B cell (primary cell): ENCODE measurements around the gene RASGRP4. TPM values are rescaled to one million over a fixed set of nuclear protein-coding genes. Genes with fewer than 3 reads are reported as not detected.
A peak's percentile ranks its signal among the peaks of the same experiment; 100 is the strongest.

Experiments
- ATAC-seq: fragments of 200-7000 bp; cut with Tn5 transposase; one replicate; pipeline ENCODE4 v1.10.0; 2021; ENCODE audit warnings: low read depth, mild to moderate bottlenecking, moderate number of reproducible peaks, moderate library complexity
- CTCF ChIA-PET: fragments of 350-600 bp; sonication (Branson Sonifier 250); formaldehyde crosslinking; loops from one replicate; lab custom pipeline; 2021; ENCODE audit warnings: antibody characterized with exemption, inconsistent platforms; lab: Charles Lee
- POLR2A ChIA-PET: fragments of 350-600 bp; sonication (Branson Sonifier 250); formaldehyde crosslinking; loops from one replicate; lab custom pipeline; 2021; ENCODE audit warnings: antibody characterized with exemption; lab: Charles Lee
- DNase-seq: peaks from one replicate; pipeline ENCODE4 v3.0.0; 2013
- H2AFZ ChIP-seq: 2 replicates; pipeline ENCODE4 v1.6.1; 2012; ENCODE audit warnings: mild to moderate bottlenecking, low read depth, low read length; ENCODE audit not compliant: insufficient read depth, poor library complexity, severe bottlenecking
- H3K27ac ChIP-seq, 2 donors: 1 replicate in 1 of 2; 2 replicates in 1 of 2; pipeline ENCODE4 v1.5.1; 2012 to 2013; ENCODE audit warnings: low read length in 2 of 2, mild to moderate bottlenecking in 2 of 2, moderate library complexity in 1 of 2
- H3K27me3 ChIP-seq, 4 experiments: fragments of 200-600 bp in 1 of 4; sonication (generic) in 1 of 4; replicated peaks in 1 of 4; 1 replicate in 2 of 4; 2 replicates in 2 of 4; pipeline versions ENCODE4 v1.6.1 to v1.7.0; 2013 to 2016; ENCODE audit warnings: low read length in 3 of 4, mild to moderate bottlenecking in 2 of 4, mixed read lengths in 1 of 4, moderate library complexity in 1 of 4; ENCODE audit not compliant: insufficient read depth in 4 of 4, control insufficient read depth in 3 of 4; ENCODE audit errors: control extremely low read depth in 1 of 4
- H3K36me3 ChIP-seq, 2 experiments: replicated peaks in 1 of 2; 1 replicate in 1 of 2; 2 replicates in 1 of 2; pipeline versions ENCODE4 v1.6.1 to v1.7.1; 2013; ENCODE audit warnings: low read length in 1 of 2; ENCODE audit not compliant: insufficient read depth in 2 of 2, control insufficient read depth in 1 of 2; ENCODE audit errors: control extremely low read depth in 1 of 2, extremely low read depth in 1 of 2
- H3K4me1 ChIP-seq, 2 donors: fragments of 200-600 bp in 1 of 2; sonication (generic) in 1 of 2; 1 replicate in 1 of 2; 2 replicates in 1 of 2; pipeline versions ENCODE4 v1.5.1 to v1.6.1; 2013 to 2017; ENCODE audit warnings: low read length in 2 of 2; ENCODE audit not compliant: control insufficient read depth in 2 of 2, insufficient read depth in 2 of 2
- H3K4me2 ChIP-seq: replicated peaks from 2 replicates; pipeline ENCODE3; 2012; ENCODE audit warnings: mild to moderate bottlenecking, low read depth, low read length; ENCODE audit not compliant: poor library complexity, severe bottlenecking
- H3K4me3 ChIP-seq, 5 experiments: fragments of 200-600 bp in 1 of 5; sonication (generic) in 1 of 5; 1 replicate in 3 of 5; 2 replicates in 2 of 5; pipeline versions ENCODE4 v1.5.1 to v1.7.0; 2011 to 2016; ENCODE audit warnings: low read length in 4 of 5, mild to moderate bottlenecking in 4 of 5, low read depth in 2 of 5, control low read depth in 1 of 5, moderate library complexity in 1 of 5; ENCODE audit not compliant: insufficient read depth in 1 of 5; ENCODE audit errors: control extremely low read depth in 1 of 5, extremely low read depth in 1 of 5
- H3K79me2 ChIP-seq: fragments of 200-600 bp; sonication (generic); one replicate; pipeline ENCODE4 v1.6.0; 2016; ENCODE audit warnings: low read length; ENCODE audit not compliant: control insufficient read depth, insufficient read depth
- H3K9ac ChIP-seq: fragments of 200-600 bp; sonication (generic); 2 replicates; pipeline ENCODE4 v1.6.1; 2017; ENCODE audit warnings: mild to moderate bottlenecking, low read length, moderate library complexity
- H3K9me3 ChIP-seq, 3 donors: one replicate each; pipeline versions ENCODE4 v1.6.1 to v1.7.1; 2013; ENCODE audit warnings: low read length in 2 of 3; ENCODE audit not compliant: control insufficient read depth in 2 of 3, insufficient read depth in 1 of 3; ENCODE audit errors: control extremely low read depth in 1 of 3
- H4K20me1 ChIP-seq: 2 replicates; pipeline ENCODE4 v1.6.0; 2012; ENCODE audit warnings: mild to moderate bottlenecking, low read length; ENCODE audit not compliant: insufficient read depth, control insufficient read depth, poor library complexity, severe bottlenecking
- H3K27ac Mint-ChIP-seq: one replicate; pipeline ENCODE4 v1.8.0; 2021; ENCODE audit warnings: mixed read lengths
- H3K27me3 Mint-ChIP-seq: one replicate; pipeline ENCODE4 v1.8.0; 2021; ENCODE audit warnings: mixed read lengths
- H3K4me1 Mint-ChIP-seq: one replicate; pipeline ENCODE4 v1.8.0; 2021; ENCODE audit warnings: mixed read lengths
- H3K4me3 Mint-ChIP-seq: one replicate; pipeline ENCODE4 v1.8.0; 2021; ENCODE audit warnings: mixed read lengths
- H3K9me3 Mint-ChIP-seq: one replicate; pipeline ENCODE4 v1.8.0; 2022; ENCODE audit warnings: mixed read lengths; ENCODE audit not compliant: insufficient read depth
- WGBS: methylation state at CpG from one replicate; pipeline ENCODE4 v1.1.5; 2013; ENCODE audit warnings: missing lambda C conversion rate; ENCODE audit not compliant: insufficient coverage; 5-methylcytosine and 5-hydroxymethylcytosine counted together
- intact Hi-C: fragments of 100-400 bp; cut with micrococcal nuclease; formaldehyde crosslinking; loops from one replicate; pipeline ENCODE4 v1.10.0; 2022
- polyA plus RNA-seq: library from polyadenylated mRNA; depleted of rRNA; stranded (reverse); fragments of >200 nt; gene quantifications from 2 replicates; pipeline ENCODE4 v1.2.3, GENCODE V29; 2012
- total RNA-seq, 2 donors: library from RNA; stranded (reverse); fragments of 120-200 nt in 1 of 2; gene quantifications; 1 replicate in 1 of 2; 2 replicates in 1 of 2; pipeline versions ENCODE4 v1.2.3 to v1.2.4, GENCODE V29; 2013 to 2022
- TF ChIP-seq, protein P1 (sequence below): fragments of 200-600 bp; IDR thresholded peaks from one replicate; pipeline ENCODE4 v1.8.0; 2022; ENCODE audit warnings: antibody characterized with exemption, mild to moderate bottlenecking

Gene RASGRP4
- total and polyA plus RNA-seq, 2 donors (not counting 1 experiment from before 2014, with no cell fraction given): 0.20 to 0.98 TPM

GRCh38 chr19:38387550-38388348 lies 38.3 kb downstream of the RASGRP4 start, which contains the start of gene GGN:
Gene GGN, minus strand, starts transcription at chr19:38388034. Its CDS starts 773 bp downstream, at chr19:38387261.
- peak within 1 kb of the TSS; percentile 11 to 77 (median 41) for H3K4me3 ChIP-seq
- peak within 1 kb of the TSS; percentile 69 for H3K9ac ChIP-seq

More at GRCh38 chr19:38387550-38388348, 38.3 kb downstream of the RASGRP4 start, which contains the start of gene GGN:
- Histone ChIP-seq H3K9me3 (peaks cover 0 to 30% (median 0%) of the 10 kb centered on the region in 3 donors), H3K4me2 (peak within 1 kb of the TSS; percentile 97), H2AFZ (peak within 1 kb of the TSS; percentile 53), H3K4me1 (peaks cover 36% of the 10 kb centered on the region in 2 donors), H3K79me2 (no peaks in the 10 kb centered on the region), H4K20me1 (peaks cover 53% of the 10 kb centered on the region), H3K27me3 (peaks cover 0 to 49% (median 21%) of the 10 kb centered on the region in 4 experiments), H3K36me3 (peaks cover 0 to 22% of the 10 kb centered on the region in 2 experiments), H3K27ac (no peak within 1 kb of the TSS)
- peaks cover 31% of the 10 kb centered on the region for H3K4me1 Mint-ChIP-seq
- peak within 1 kb of the TSS; percentile 97 for H3K4me3 Mint-ChIP-seq
- TF ChIP-seq, protein P1, sequence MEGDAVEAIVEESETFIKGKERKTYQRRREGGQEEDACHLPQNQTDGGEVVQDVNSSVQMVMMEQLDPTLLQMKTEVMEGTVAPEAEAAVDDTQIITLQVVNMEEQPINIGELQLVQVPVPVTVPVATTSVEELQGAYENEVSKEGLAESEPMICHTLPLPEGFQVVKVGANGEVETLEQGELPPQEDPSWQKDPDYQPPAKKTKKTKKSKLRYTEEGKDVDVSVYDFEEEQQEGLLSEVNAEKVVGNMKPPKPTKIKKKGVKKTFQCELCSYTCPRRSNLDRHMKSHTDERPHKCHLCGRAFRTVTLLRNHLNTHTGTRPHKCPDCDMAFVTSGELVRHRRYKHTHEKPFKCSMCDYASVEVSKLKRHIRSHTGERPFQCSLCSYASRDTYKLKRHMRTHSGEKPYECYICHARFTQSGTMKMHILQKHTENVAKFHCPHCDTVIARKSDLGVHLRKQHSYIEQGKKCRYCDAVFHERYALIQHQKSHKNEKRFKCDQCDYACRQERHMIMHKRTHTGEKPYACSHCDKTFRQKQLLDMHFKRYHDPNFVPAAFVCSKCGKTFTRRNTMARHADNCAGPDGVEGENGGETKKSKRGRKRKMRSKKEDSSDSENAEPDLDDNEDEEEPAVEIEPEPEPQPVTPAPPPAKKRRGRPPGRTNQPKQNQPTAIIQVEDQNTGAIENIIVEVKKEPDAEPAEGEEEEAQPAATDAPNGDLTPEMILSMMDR: no peak
- peak; percentile 65 for ATAC-seq
- under 1% methylated on average over 47 of the region's 51 CpGs for WGBS
- peak; percentile 84 for DNase-seq
- intact Hi-C loops: loop anchor here (1.0 to 5.0 kb wide), 4 partner anchors 13 to 230 kb away; partner anchors contain the start of genes EIF3K, FAM98C, MAP4K1 and PSMD8
- POLR2A ChIA-PET: interaction anchor here (0.8 to 2.5 kb wide), 5 partner anchors 11 to 26 kb away, joined by 3 to 11 read pairs (median 5); partner anchors contain the start of genes FAM98C and PSMD8
- no peaks in the 10 kb centered on the region for H3K9me3 Mint-ChIP-seq
- H3K27ac Mint-ChIP-seq: peak within 1 kb of the TSS; percentile 75
- H3K27me3 Mint-ChIP-seq: peaks cover 27% of the 10 kb centered on the region
- CTCF ChIA-PET: interaction anchor here (0.7 to 2.3 kb wide), 4 partner anchors 9 to 52 kb away, joined by 3 to 20 read pairs (median 4); partner anchors contain the start of genes CATSPERG and FAM98C
